Peyer's patch (tissue), 4 donors: ENCODE data around the gene ARID2. TPM values are rescaled to one million over a fixed set of nuclear protein-coding genes. Genes with fewer than 3 reads are reported as not detected.

Experiments
- DNase-seq, 3 donors: peaks; one replicate each; pipeline ENCODE4 v3.0.0-alpha.2; 2017 to 2019
- H3K27ac ChIP-seq, 4 donors: fragments of 200-600 bp; sonication (generic); one replicate each; pipeline ENCODE4 v1.5.1; 2016 to 2019
- H3K27me3 ChIP-seq, 2 donors: fragments of 200-600 bp; sonication (generic); one replicate each; pipeline ENCODE4 v1.5.1; 2019
- H3K36me3 ChIP-seq, 3 donors: fragments of 200-600 bp; sonication (generic); one replicate each; pipeline ENCODE4 v1.5.1; 2016 to 2019
- H3K4me1 ChIP-seq, 4 donors: fragments of 200-600 bp; sonication (generic); one replicate each; pipeline ENCODE4 v1.5.1; 2016 to 2019
- H3K4me3 ChIP-seq, 4 donors: fragments of 200-600 bp; sonication (generic); 1 replicate in 3 of 4; 2 replicates in 1 of 4; pipeline ENCODE4 v1.5.1; 2016 to 2019; ENCODE audit warnings: mild to moderate bottlenecking in 1 of 4
- H3K9me3 ChIP-seq, 4 donors: fragments of 200-600 bp; sonication (generic); one replicate each; pipeline ENCODE4 v1.5.1; 2016 to 2019; ENCODE audit warnings: mild to moderate bottlenecking in 1 of 4
- CTCF ChIP-seq, 6 experiments: fragments of 450-650 bp in 4 of 6; fragments of 200-600 bp in 2 of 6; sonication (generic) in 1 of 6; IDR thresholded peaks; one replicate each; pipeline ENCODE4 v1.5.1; 2017 to 2019; ENCODE audit warnings: antibody characterized with exemption in 6 of 6, mild to moderate bottlenecking in 3 of 6, moderate library complexity in 1 of 6
- POLR2A ChIP-seq, 2 donors: fragments of 450-650 bp; IDR thresholded peaks; one replicate each; pipeline ENCODE4 v1.5.1; 2017; ENCODE audit warnings: antibody characterized with exemption in 2 of 2, mild to moderate bottlenecking in 2 of 2, moderate library complexity in 2 of 2
- total RNA-seq, 4 donors: library from RNA; depleted of rRNA; stranded (reverse); fragments of >200 nt; gene quantifications; one replicate each; pipeline ENCODE4 v1.1.0, GENCODE V29; 2016

Gene ARID2, protein sequence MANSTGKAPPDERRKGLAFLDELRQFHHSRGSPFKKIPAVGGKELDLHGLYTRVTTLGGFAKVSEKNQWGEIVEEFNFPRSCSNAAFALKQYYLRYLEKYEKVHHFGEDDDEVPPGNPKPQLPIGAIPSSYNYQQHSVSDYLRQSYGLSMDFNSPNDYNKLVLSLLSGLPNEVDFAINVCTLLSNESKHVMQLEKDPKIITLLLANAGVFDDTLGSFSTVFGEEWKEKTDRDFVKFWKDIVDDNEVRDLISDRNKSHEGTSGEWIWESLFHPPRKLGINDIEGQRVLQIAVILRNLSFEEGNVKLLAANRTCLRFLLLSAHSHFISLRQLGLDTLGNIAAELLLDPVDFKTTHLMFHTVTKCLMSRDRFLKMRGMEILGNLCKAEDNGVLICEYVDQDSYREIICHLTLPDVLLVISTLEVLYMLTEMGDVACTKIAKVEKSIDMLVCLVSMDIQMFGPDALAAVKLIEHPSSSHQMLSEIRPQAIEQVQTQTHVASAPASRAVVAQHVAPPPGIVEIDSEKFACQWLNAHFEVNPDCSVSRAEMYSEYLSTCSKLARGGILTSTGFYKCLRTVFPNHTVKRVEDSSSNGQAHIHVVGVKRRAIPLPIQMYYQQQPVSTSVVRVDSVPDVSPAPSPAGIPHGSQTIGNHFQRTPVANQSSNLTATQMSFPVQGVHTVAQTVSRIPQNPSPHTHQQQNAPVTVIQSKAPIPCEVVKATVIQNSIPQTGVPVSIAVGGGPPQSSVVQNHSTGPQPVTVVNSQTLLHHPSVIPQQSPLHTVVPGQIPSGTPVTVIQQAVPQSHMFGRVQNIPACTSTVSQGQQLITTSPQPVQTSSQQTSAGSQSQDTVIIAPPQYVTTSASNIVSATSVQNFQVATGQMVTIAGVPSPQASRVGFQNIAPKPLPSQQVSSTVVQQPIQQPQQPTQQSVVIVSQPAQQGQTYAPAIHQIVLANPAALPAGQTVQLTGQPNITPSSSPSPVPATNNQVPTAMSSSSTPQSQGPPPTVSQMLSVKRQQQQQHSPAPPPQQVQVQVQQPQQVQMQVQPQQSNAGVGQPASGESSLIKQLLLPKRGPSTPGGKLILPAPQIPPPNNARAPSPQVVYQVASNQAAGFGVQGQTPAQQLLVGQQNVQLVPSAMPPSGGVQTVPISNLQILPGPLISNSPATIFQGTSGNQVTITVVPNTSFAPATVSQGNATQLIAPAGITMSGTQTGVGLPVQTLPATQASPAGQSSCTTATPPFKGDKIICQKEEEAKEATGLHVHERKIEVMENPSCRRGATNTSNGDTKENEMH (N-terminal part only)
- total RNA-seq: 10 to 100 TPM; 32.1 to 46.2 (median 41.5) TPM

DNA sequence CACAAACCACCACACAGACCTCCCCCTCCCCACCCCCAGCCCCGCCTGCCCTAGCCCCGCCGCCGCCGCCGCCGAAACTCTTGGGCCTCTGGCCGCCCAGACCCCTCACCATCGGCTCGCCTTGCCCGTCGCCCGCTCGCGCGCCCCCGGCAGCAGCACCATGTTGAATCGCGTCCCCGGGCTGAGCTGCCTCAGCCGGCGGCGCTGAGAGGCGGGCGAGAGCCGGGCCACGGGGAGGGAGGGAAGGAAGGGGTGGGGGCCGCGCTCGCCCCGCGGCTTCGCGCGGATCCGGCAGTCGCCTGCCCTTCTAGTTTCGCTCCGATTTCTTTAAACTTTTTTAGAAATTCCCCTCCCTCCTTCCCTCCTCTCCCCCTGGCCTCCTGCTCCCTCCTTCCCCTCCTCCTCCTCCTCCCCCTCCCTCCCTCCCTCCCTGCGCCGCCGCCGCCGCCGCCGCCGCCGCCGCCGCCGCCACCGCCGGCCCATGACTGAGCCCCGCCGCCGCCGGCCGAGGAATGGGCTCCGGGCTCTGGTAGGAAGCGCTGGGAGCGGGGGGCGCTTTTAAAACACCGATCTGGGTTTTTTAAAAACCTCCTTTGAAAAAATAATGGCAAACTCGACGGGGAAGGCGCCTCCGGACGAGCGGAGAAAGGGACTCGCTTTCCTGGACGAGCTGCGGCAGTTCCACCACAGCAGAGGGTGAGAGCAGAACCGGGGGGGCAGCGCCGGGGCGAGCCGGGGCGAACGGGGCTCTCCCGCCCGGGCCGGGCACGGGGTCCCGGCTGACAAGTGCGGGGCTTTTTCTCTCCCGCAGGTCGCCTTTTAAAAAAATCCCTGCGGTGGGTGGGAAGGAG lies at the start of gene ARID2:
Gene ARID2 (plus strand): TSS at position 474 of the 851 bp plus-strand sequence. CDS start 131 bp downstream, at position 605.
- Histone ChIP-seq H3K27me3 (no peaks in the 10 kb centered on the region), H3K4me1 (peaks cover 0 to 32% (median 10%) of the 10 kb centered on the region in 4 donors), H3K36me3 (no peaks in the 10 kb centered on the region), H3K4me3 (peak within 1 kb of the TSS; percentile 76 to 95 (median 85)), H3K27ac (peak within 1 kb of the TSS; percentile 99 to 100 (median 100)), H3K9me3 (no peaks in the 10 kb centered on the region)
- peak; percentile 66 to 86 (median 84) for DNase-seq
- TF ChIP-seq POLR2A (IDR thresholded peaks at IDR 0.05): no peak
- no peak for TF ChIP-seq CTCF (IDR thresholded peaks at IDR 0.05)

GRCh38 chr12:45680362-45680761 lies 49.1 kb upstream of the ARID2 start:
- H3K36me3 ChIP-seq: no peaks in the 10 kb centered on the region
- TF ChIP-seq CTCF (IDR thresholded peaks at IDR 0.05): no peak
- no peak for TF ChIP-seq POLR2A (IDR thresholded peaks at IDR 0.05)
- H3K4me1 ChIP-seq: no peaks in the 10 kb centered on the region
- H3K27me3 ChIP-seq: no peaks in the 10 kb centered on the region
- no peaks in the 10 kb centered on the region for H3K9me3 ChIP-seq
- H3K4me3 ChIP-seq: no peak overlapping the region
- DNase-seq: no peak
- no peak overlapping the region for H3K27ac ChIP-seq

DNA sequence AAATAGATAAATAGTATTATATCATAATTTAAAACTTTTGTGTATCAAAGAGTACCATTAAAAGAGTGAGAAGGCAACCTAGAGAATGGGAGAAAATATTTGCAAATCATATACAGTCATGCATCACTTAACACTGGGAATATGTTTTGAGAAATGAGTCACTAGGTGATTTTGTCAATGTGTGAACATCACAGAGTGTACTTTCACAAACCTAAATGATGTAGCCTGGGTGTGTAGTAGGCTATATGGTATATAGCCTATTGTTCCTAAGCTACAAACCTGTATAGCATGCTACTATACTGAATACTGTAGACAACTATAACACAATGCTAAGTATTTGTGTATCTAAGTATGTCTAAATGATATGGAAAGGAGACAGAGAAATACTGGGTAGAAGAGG lies 48.0 kb upstream of the ARID2 start:
- Histone ChIP-seq H3K9me3 (no peaks in the 10 kb centered on the region), H3K4me1 (no peaks in the 10 kb centered on the region), H3K36me3 (no peaks in the 10 kb centered on the region), H3K27me3 (no peaks in the 10 kb centered on the region), H3K27ac (no peak overlapping the region), H3K4me3 (no peak overlapping the region)
- no peak for DNase-seq
- TF ChIP-seq POLR2A (IDR thresholded peaks at IDR 0.05) (no peak), CTCF (IDR thresholded peaks at IDR 0.05) (no peak)

GRCh38 chr12:45685680-45686079 lies 43.8 kb upstream of the ARID2 start:
- DNase-seq: no peak
- TF ChIP-seq POLR2A (IDR thresholded peaks at IDR 0.05) (no peak), CTCF (IDR thresholded peaks at IDR 0.05) (no peak)
- no peaks in the 10 kb centered on the region for H3K4me1 ChIP-seq
- H3K27me3 ChIP-seq: no peaks in the 10 kb centered on the region
- no peak overlapping the region for H3K4me3 ChIP-seq
- H3K9me3 ChIP-seq: no peaks in the 10 kb centered on the region
- H3K27ac ChIP-seq: no peak overlapping the region
- H3K36me3 ChIP-seq: no peaks in the 10 kb centered on the region
